ENCODE results near the gene KLKB1.

KLKB1 gene

GRCh38 chr4:186191200-186192065 lies 35.9 kb upstream of the KLKB1 start, which contains the start of gene CYP4V2 (continued):
- no peak; the same call in 1 of the 2 replicates for TF ChIP-seq SP3 (tag by site-specific recombination; IDR thresholded peaks at IDR 0.05)
- no peak for TF ChIP-seq ZNF658 (tag by site-specific recombination; IDR thresholded peaks at IDR 0.05)
- no peak for TF ChIP-seq SETDB1 (IDR thresholded peaks at IDR 0.05; ENCODE audit: insufficient read length, low read length)
- TF ChIP-seq TCF7L2 (IDR thresholded peaks at IDR 0.05; ENCODE audit: borderline replicate concordance, low read depth, low read length): no peak
- peak; percentile 64; the same call in 1 of the 2 replicates for TF ChIP-seq ZBTB17 (tag by site-specific recombination; IDR thresholded peaks at IDR 0.05)
- TF ChIP-seq, protein P1, sequence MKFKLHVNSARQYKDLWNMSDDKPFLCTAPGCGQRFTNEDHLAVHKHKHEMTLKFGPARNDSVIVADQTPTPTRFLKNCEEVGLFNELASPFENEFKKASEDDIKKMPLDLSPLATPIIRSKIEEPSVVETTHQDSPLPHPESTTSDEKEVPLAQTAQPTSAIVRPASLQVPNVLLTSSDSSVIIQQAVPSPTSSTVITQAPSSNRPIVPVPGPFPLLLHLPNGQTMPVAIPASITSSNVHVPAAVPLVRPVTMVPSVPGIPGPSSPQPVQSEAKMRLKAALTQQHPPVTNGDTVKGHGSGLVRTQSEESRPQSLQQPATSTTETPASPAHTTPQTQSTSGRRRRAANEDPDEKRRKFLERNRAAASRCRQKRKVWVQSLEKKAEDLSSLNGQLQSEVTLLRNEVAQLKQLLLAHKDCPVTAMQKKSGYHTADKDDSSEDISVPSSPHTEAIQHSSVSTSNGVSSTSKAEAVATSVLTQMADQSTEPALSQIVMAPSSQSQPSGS (tag by site-specific recombination; IDR thresholded peaks at IDR 0.05; ENCODE audit: low read depth): no peak
- TF ChIP-seq ZNF274 (IDR thresholded peaks at IDR 0.05; ENCODE audit: low read length): no peak
- no peak for TF ChIP-seq ZNF274 (tag by site-specific recombination; IDR thresholded peaks at IDR 0.05; ENCODE audit: borderline replicate concordance)
- TF ChIP-seq, protein P2, sequence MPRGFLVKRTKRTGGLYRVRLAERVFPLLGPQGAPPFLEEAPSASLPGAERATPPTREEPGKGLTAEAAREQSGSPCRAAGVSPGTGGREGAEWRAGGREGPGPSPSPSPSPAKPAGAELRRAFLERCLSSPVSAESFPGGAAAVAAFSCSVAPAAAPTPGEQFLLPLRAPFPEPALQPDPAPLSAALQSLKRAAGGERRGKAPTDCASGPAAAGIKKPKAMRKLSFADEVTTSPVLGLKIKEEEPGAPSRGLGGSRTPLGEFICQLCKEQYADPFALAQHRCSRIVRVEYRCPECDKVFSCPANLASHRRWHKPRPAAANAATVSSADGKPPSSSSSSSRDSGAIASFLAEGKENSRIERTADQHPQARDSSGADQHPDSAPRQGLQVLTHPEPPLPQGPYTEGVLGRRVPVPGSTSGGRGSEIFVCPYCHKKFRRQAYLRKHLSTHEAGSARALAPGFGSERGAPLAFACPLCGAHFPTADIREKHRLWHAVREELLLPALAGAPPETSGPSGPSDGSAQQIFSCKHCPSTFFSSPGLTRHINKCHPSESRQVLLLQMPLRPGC (tag by site-specific recombination; IDR thresholded peaks at IDR 0.05): peak; percentile 29; the same call in 1 of the 2 replicates
- no peak for TF ChIP-seq ZNF830 (tag by site-specific recombination; IDR thresholded peaks at IDR 0.05; ENCODE audit: low read depth)
- TF ChIP-seq ZBTB49 (tag by site-specific recombination; IDR thresholded peaks at IDR 0.05; ENCODE audit: low read depth): no peak
- TF ChIP-seq MZF1 (tag by site-specific recombination; IDR thresholded peaks at IDR 0.05; ENCODE audit: borderline replicate concordance): no peak
- no peak for TF ChIP-seq REPIN1 (tag by site-specific recombination; IDR thresholded peaks at IDR 0.05; ENCODE audit: low read depth)
- TF ChIP-seq ZNF544 (tag by site-specific recombination; IDR thresholded peaks at IDR 0.05): no peak
- TF ChIP-seq TSHZ1 (tag by site-specific recombination; IDR thresholded peaks at IDR 0.05; ENCODE audit: borderline replicate concordance): no peak
- 0 out of 2 replicates have a peak, but pooled peaks have one; percentile 39 for TF ChIP-seq ZNF843 (tag by site-specific recombination; IDR thresholded peaks at IDR 0.05)
- TF ChIP-seq ZNF302 (tag by site-specific recombination; IDR thresholded peaks at IDR 0.05; ENCODE audit: low read depth): no peak
- TF ChIP-seq ZBTB26 (tag by site-specific recombination; optimal IDR thresholded peaks at IDR 0.05): peak; percentile 91
- TF ChIP-seq, protein P3, sequence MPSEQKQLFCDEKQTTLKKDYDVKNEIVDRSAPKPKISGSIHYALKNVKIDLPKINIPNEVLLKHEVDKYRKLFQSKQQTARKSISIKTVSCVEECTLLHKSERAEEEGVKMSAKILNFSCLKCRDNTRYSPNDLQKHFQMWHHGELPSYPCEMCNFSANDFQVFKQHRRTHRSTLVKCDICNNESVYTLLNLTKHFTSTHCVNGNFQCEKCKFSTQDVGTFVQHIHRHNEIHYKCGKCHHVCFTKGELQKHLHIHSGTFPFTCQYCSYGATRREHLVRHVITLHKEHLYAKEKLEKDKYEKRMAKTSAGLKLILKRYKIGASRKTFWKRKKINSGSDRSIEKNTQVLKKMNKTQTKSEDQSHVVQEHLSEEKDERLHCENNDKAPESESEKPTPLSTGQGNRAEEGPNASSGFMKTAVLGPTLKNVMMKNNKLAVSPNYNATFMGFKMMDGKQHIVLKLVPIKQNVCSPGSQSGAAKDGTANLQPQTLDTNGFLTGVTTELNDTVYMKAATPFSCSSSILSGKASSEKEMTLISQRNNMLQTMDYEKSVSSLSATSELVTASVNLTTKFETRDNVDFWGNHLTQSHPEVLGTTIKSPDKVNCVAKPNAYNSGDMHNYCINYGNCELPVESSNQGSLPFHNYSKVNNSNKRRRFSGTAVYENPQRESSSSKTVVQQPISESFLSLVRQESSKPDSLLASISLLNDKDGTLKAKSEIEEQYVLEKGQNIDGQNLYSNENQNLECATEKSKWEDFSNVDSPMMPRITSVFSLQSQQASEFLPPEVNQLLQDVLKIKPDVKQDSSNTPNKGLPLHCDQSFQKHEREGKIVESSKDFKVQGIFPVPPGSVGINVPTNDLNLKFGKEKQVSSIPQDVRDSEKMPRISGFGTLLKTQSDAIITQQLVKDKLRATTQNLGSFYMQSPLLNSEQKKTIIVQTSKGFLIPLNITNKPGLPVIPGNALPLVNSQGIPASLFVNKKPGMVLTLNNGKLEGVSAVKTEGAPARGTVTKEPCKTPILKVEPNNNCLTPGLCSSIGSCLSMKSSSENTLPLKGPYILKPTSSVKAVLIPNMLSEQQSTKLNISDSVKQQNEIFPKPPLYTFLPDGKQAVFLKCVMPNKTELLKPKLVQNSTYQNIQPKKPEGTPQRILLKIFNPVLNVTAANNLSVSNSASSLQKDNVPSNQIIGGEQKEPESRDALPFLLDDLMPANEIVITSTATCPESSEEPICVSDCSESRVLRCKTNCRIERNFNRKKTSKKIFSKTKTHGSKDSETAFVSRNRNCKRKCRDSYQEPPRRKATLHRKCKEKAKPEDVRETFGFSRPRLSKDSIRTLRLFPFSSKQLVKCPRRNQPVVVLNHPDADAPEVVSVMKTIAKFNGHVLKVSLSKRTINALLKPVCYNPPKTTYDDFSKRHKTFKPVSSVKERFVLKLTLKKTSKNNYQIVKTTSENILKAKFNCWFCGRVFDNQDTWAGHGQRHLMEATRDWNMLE (tag by site-specific recombination; conservative IDR thresholded peaks at IDR 0.05; ENCODE audit: low read depth): peak; percentile 61
- TF ChIP-seq ZNF23 (tag by site-specific recombination; IDR thresholded peaks at IDR 0.05; ENCODE audit: borderline replicate concordance): no peak
- no peak for TF ChIP-seq ZNF548 (tag by site-specific recombination; IDR thresholded peaks at IDR 0.05)
- TF ChIP-seq ZBTB20 (tag by site-specific recombination; IDR thresholded peaks at IDR 0.05): peak; percentile 13
- no peak for TF ChIP-seq ZNF433 (tag by site-specific recombination; IDR thresholded peaks at IDR 0.05; ENCODE audit: low read depth)

Measured in HEK293 (cell line).